ENCODE measurements around the gene SREBF1.

Gene SREBF1

GRCh38 chr17:17851103-17852002, 14.6 kb upstream of the SREBF1 start:
- no peak for DNase-seq (ENCODE audit: low read depth, low spot score)
- no peak for TF ChIP-seq CTCF (IDR thresholded peaks at IDR 0.05; ENCODE audit: low read depth, low read length)
- no peak overlapping the region for H3K4me3 ChIP-seq (ENCODE audit: low read depth, low read length)
- in situ Hi-C loops (cut with HindIII; ENCODE audit: low sequenced_read_pairs): no loop called here

- peak; percentile 83 for DNase-seq (ENCODE audit: low read depth, low spot score)
- in situ Hi-C loops (cut with HindIII; ENCODE audit: low sequenced_read_pairs): no loop called here
- TF ChIP-seq CTCF (IDR thresholded peaks at IDR 0.05; ENCODE audit: low read depth, low read length): no peak
- H3K4me3 ChIP-seq (ENCODE audit: low read depth, low read length): no peak overlapping the region
These were observed 13.1 kb upstream of the SREBF1 start for GRCh38 chr17:17849845-17850373.

GRCh38 chr17:17849147-17849820, 12.5 kb upstream of the SREBF1 start:
- no peak for TF ChIP-seq CTCF (IDR thresholded peaks at IDR 0.05; ENCODE audit: low read depth, low read length)
- DNase-seq (ENCODE audit: low read depth, low spot score): peak; percentile 52
- in situ Hi-C loops (cut with HindIII; ENCODE audit: low sequenced_read_pairs): no loop called here
- no peak overlapping the region for H3K4me3 ChIP-seq (ENCODE audit: low read depth, low read length)

GRCh38 chr17:17848311-17849082, 11.7 kb upstream of the SREBF1 start:
- H3K4me3 ChIP-seq (ENCODE audit: low read depth, low read length): no peak overlapping the region
- no peak for DNase-seq (ENCODE audit: low read depth, low spot score)
- TF ChIP-seq CTCF (IDR thresholded peaks at IDR 0.05; ENCODE audit: low read depth, low read length): no peak
- in situ Hi-C loops (cut with HindIII; ENCODE audit: low sequenced_read_pairs): no loop called here

GRCh38 chr17:17847726-17848125, 10.9 kb upstream of the SREBF1 start:
- in situ Hi-C loops (cut with HindIII; ENCODE audit: low sequenced_read_pairs): no loop called here
- no peak for TF ChIP-seq CTCF (IDR thresholded peaks at IDR 0.05; ENCODE audit: low read depth, low read length)
- no peak overlapping the region for H3K4me3 ChIP-seq (ENCODE audit: low read depth, low read length)
- no peak for DNase-seq (ENCODE audit: low read depth, low spot score)

GRCh38 chr17:17847118-17847689, 10.4 kb upstream of the SREBF1 start:
- DNase-seq (ENCODE audit: low read depth, low spot score): no peak
- in situ Hi-C loops (cut with HindIII; ENCODE audit: low sequenced_read_pairs): no loop called here
- no peak for TF ChIP-seq CTCF (IDR thresholded peaks at IDR 0.05; ENCODE audit: low read depth, low read length)
- no peak overlapping the region for H3K4me3 ChIP-seq (ENCODE audit: low read depth, low read length)
